Osteoblast (primary cell): ENCODE results near the gene ARHGAP6. TPM values are rescaled to one million over a fixed set of nuclear protein-coding genes. Genes with fewer than 3 reads are reported as not detected.
A peak's percentile ranks its signal among the peaks of the same experiment; 100 is the strongest.

Experiments
- DNase-seq: peaks from one replicate; pipeline ENCODE4 v3.0.0; 2011; ENCODE audit warnings: low spot score, mixed read lengths; ENCODE audit not compliant: insufficient read length; ENCODE audit errors: missing footprints
- H2AFZ ChIP-seq: 2 replicates; pipeline ENCODE4 v1.6.0; 2011; ENCODE audit warnings: mild to moderate bottlenecking, low read length
- H3K27ac ChIP-seq: 2 replicates; pipeline ENCODE4 v1.5.1; 2011; ENCODE audit warnings: mild to moderate bottlenecking, low read depth, low read length, moderate library complexity
- H3K27me3 ChIP-seq: 2 replicates; pipeline ENCODE4 v1.6.0; 2012; ENCODE audit warnings: mild to moderate bottlenecking, control low read depth, inconsistent platforms, low read length, moderate library complexity; ENCODE audit not compliant: insufficient read depth
- H3K36me3 ChIP-seq: 2 replicates; pipeline ENCODE4 v1.5.1; 2011; ENCODE audit warnings: mild to moderate bottlenecking, low read length, control low read depth, moderate library complexity; ENCODE audit not compliant: insufficient read depth
- H3K4me1 ChIP-seq: 2 replicates; pipeline ENCODE4 v1.5.1; 2011; ENCODE audit warnings: mild to moderate bottlenecking, low read length, control low read depth, moderate library complexity; ENCODE audit not compliant: insufficient read depth
- H3K4me2 ChIP-seq: 2 replicates; pipeline ENCODE4 v1.6.0; 2011; ENCODE audit warnings: mild to moderate bottlenecking, low read length; ENCODE audit not compliant: insufficient read depth
- H3K4me3 ChIP-seq: fragments of 200-600 bp; sonication (generic); 3 replicates; pipeline ENCODE4 v1.5.1; 2012; ENCODE audit warnings: mild to moderate bottlenecking, low read length, inconsistent platforms; ENCODE audit not compliant: insufficient read depth
- H3K79me2 ChIP-seq: 2 replicates; pipeline ENCODE4 v1.6.0; 2012; ENCODE audit warnings: mild to moderate bottlenecking, low read length, control low read depth, inconsistent platforms; ENCODE audit not compliant: insufficient read depth
- H3K9me3 ChIP-seq: 2 replicates; pipeline ENCODE4 v1.5.1; 2011; ENCODE audit warnings: low read depth, low read length, control low read depth
- H4K20me1 ChIP-seq: 2 replicates; pipeline ENCODE4 v1.6.0; 2012; ENCODE audit warnings: mild to moderate bottlenecking, low read length, control low read depth; ENCODE audit not compliant: insufficient read depth
- total RNA-seq: library from RNA; depleted of rRNA; stranded (reverse); fragments of >200 nt; gene quantifications from 2 replicates; pipeline ENCODE4 v1.2.3, GENCODE V29; 2012
- TF ChIP-seq, protein P1 (sequence below): IDR thresholded peaks from 2 replicates; pipeline ENCODE4 v1.5.1; 2011; ENCODE audit warnings: mild to moderate bottlenecking, low read depth, low read length, moderate library complexity; ENCODE audit errors: extremely low read depth

The ARHGAP6 gene
- total RNA-seq, 1 donor = 2.2 TPM

DNA sequence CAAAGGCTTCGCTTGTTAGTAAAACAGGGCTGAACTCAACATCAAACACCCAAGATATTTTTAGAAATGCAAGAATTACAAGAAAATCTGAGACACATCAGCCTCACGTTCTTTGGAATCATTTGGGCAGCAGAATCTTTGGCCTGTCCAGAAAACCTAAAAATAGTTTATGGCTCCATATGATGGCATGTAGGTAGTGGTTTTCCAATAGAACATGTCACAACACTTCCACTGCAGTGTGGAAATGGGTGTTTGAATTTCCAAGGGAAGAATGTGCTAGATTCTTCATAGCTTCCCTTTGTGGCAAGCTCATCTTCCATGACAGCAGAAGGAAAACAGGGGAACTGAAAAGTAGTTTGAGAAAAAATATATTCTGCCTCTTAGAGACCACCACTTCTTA lies 118.8 kb downstream of the ARHGAP6 start:
- no peak for DNase-seq
- Histone ChIP-seq H4K20me1 (no peaks in the 10 kb centered on the region), H3K4me3 (no peak overlapping the region), H3K9me3 (peaks cover 2% of the 10 kb centered on the region), H3K36me3 (no peaks in the 10 kb centered on the region), H3K27me3 (no peaks in the 10 kb centered on the region), H2AFZ (no peak overlapping the region), H3K4me1 (no peaks in the 10 kb centered on the region), H3K27ac (no peak overlapping the region), H3K79me2 (no peaks in the 10 kb centered on the region), H3K4me2 (no peak overlapping the region)
- TF ChIP-seq, protein P1, sequence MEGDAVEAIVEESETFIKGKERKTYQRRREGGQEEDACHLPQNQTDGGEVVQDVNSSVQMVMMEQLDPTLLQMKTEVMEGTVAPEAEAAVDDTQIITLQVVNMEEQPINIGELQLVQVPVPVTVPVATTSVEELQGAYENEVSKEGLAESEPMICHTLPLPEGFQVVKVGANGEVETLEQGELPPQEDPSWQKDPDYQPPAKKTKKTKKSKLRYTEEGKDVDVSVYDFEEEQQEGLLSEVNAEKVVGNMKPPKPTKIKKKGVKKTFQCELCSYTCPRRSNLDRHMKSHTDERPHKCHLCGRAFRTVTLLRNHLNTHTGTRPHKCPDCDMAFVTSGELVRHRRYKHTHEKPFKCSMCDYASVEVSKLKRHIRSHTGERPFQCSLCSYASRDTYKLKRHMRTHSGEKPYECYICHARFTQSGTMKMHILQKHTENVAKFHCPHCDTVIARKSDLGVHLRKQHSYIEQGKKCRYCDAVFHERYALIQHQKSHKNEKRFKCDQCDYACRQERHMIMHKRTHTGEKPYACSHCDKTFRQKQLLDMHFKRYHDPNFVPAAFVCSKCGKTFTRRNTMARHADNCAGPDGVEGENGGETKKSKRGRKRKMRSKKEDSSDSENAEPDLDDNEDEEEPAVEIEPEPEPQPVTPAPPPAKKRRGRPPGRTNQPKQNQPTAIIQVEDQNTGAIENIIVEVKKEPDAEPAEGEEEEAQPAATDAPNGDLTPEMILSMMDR = no peak

DNA sequence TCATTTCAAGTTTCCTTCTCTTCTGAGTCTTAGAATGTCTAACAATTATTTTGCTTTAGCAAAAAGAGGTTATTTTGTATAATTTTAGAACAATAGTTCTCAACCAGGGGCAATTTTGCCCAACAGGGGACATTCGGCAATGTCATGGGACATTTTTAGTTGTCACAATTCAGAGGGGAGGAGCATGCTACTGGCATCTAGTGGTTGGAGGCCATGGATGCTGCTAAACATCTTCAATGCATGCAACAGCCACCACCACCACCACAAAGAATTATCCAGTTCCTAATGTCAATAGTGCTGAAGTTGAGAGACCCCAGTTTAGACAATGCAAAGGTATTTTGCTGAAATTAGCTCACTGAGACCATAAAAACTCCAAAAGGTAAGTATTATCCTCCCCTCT lies 122.5 kb downstream of the ARHGAP6 start:
- Histone ChIP-seq H3K9me3 (peaks cover 2% of the 10 kb centered on the region), H4K20me1 (no peaks in the 10 kb centered on the region), H2AFZ (no peak overlapping the region), H3K27ac (no peak overlapping the region), H3K4me2 (no peak overlapping the region), H3K4me3 (no peak overlapping the region), H3K4me1 (no peaks in the 10 kb centered on the region), H3K79me2 (no peaks in the 10 kb centered on the region), H3K36me3 (no peaks in the 10 kb centered on the region), H3K27me3 (no peaks in the 10 kb centered on the region)
- TF ChIP-seq, protein P1 = no peak
- no peak for DNase-seq

DNA sequence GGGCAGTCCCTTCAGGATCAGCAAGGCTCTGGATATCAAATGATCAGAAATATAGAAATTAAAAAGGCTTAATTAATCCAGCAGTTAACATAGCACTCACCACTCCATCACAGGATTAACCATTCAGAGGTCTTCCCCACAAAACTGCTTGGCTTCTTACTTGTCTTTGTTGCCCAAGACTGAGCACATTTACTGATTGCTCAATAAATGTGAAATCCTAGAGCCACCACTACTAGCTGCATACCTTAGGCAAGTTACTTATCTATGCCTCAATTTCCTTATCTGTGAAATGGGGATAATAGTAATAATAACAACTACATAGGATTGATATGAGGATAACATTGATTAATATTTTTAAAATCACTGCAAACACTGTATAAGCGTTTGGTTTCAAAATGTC lies 124.2 kb downstream of the ARHGAP6 start:
- Histone ChIP-seq H3K36me3 (no peaks in the 10 kb centered on the region), H3K4me3 (no peak overlapping the region), H3K4me1 (no peaks in the 10 kb centered on the region), H3K27me3 (no peaks in the 10 kb centered on the region), H4K20me1 (no peaks in the 10 kb centered on the region), H3K79me2 (no peaks in the 10 kb centered on the region), H3K27ac (no peak overlapping the region), H2AFZ (no peak overlapping the region), H3K9me3 (no peaks in the 10 kb centered on the region), H3K4me2 (no peak overlapping the region)
- DNase-seq = no peak
- TF ChIP-seq, protein P1 = no peak

DNA sequence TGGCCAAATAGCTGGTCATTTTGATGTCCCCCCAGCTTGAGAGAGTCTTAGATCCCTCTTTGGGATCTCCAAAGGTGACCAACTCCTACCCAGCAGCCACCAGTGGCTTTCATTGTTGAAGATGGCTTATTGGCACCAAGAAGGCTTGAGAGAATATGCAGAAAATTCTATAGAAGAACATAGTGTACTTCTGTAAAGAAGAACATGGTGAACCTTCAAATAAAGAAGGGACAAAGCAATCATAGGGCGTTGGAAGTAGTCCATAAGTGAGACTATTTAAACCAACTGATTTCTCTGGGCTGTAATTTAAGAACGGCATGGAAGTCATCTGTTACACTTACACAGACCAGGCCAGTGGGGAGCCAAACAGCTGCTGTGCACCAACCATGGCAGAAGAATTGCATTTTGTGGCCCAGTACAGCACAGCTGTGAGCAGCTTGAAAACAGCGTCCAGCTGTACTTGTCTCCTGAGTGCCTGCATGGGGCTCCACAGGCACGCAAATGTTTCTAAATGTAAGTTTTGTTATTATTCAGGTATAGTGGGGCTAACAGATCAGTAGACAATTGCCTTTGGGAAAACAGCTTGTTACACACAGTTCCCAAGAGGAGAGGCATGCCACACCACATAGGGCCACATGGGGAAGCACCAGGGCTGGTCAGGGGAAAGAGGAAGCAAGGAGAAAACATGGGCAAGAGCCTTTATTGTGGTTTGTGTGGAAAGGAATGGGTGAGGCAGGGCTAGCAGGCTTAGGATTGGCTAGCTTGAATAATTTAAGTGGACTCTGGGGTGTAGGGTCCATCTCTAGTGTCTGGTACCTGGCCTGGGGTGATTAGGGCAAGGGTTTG lies 125.0 kb downstream of the ARHGAP6 start:
- no peak overlapping the region for H3K4me2 ChIP-seq
- no peak overlapping the region for H3K4me3 ChIP-seq
- H3K79me2 ChIP-seq = no peaks in the 10 kb centered on the region
- no peaks in the 10 kb centered on the region for H3K9me3 ChIP-seq
- H3K27ac ChIP-seq = no peak overlapping the region
- peak; percentile 32 for DNase-seq
- H3K4me1 ChIP-seq = no peaks in the 10 kb centered on the region
- H2AFZ ChIP-seq = no peak overlapping the region
- H4K20me1 ChIP-seq = no peaks in the 10 kb centered on the region
- TF ChIP-seq, protein P1 = peak; percentile 25
- H3K27me3 ChIP-seq = no peaks in the 10 kb centered on the region
- H3K36me3 ChIP-seq = no peaks in the 10 kb centered on the region
